Measurements from ENCODE around the gene PPP1CB.

The PPP1CB gene

DNA sequence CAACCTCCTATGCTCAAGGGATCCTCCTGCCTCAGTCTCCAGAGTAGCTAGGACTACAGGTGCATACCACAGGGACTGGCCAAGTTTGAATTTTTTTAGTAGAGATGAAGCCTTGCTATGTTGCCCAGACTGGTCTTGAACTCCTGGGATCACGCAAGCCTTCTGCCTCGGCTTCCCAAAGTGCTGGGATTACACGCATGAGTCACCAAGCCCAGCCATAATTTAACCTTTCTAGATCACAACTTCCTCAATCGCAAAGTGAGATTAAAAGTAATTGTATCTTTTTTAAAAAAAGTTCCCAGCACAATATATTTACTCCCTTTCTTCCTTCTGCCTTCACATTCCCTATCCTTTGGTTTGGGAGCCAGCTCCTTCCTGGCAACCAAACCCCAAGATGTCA lies 5.8 kb upstream of the PPP1CB start:
- DNase-seq, result peak in 3 of 4 experiments; percentile 15 to 39 (median 25)

DNA sequence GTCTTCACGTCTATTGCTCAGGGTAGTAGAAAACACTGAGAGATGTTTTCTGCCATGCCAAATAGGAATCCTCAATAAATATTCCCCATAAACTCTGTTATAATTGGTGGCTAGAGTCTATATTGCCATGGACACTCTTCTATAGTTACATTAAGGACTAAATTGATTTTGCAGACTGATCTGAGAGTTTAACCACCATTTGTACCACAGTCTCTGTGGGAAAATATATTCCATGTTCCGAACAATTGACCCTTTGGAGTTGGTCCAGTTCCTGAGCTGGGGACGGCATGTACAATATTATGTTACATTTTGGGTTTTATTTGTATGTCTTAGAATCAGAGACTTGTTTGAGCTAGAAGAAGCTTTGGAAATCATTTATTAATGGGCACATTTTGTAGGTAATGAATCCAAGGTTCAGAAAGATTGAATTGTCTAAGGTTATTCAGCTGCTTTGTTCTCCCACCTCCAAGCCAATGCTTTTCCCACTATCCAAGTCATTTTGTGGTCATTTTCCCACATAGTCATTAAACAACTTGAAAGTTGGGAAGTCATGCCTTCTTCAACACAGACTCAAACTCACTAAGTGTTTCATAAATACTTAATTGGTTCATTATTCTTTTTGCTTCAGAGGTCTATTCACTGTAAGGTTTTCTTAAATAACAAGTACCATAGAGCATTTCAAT lies 5.1 kb upstream of the PPP1CB start:
- no peak for DNase-seq

DNA sequence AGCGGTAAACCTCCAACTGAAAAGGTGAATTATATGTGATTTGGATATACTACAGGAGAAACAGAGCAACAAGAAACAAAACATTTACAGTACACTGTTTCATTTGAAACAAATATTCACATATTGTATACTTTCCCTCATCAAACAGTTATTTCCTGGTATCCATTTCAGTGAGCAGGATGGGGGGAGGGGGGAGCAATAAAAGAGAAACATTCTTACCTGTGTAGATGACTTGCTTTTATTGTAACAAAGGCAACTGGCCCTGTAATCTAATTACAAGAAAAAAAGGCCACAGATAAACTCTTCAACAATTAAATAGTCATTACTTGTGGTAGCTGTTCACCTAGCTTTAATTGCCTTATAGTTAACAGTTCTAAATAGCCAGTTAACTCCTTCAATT lies 3.9 kb upstream of the PPP1CB start:
- no peak for DNase-seq

DNA sequence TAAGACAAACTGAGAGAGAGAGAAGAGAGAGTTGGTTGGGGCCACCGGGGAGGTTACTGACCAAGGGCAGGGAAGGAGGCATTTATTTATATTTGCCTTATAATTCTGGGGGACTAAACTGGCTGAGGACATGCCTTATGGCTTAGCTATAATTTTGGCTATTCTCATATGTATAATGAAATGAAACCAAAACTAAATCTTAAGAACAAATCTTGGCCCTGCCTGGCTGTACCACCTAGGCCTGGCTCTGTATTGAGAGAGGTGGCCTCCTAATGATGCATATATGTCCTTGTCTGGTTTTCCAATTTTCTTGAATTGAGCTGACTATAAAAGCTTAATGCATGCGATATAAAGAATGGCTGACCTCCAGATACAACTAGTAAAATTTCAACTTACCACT lies 3.5 kb upstream of the PPP1CB start:
- DNase-seq, result no peak

DNA sequence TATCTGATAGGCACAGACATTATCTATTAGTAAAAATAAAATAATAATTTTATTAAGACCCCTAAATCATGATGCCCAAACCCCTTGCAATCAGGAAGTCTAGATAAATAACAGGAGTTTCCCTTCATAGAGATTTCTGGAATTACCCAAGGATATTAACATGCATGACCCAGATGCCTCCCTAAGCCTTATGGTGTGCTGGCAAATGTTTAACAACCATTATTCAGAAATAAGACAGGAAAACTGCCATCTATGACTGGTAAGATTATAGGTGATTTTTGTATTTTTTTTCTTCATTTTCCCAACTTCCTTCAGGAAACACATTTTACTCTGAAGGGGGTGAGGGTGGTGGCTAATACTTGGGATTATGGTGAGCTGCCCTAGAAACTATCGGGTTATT lies 2.7 kb upstream of the PPP1CB start:
- no peak for DNase-seq

DNA sequence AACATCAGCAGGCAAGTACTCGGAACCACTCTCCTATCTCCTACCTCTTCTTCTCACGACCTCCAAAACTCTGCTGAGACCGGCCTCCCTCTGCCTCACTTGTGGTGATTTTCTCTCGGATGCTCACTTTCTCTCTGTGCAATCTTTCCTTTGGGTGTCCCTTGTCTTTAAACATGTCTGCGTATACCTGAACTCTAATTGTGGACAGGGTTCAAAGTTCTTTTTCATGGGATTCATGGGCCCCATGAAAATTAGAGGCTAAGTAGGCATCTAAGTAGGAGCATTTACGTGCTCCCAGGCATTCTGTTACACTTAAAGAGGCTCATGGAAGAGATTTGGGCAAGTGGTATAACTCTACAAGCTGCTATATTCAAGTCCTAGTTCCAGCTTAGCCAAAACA lies 2.1 kb upstream of the PPP1CB start:
- no peak for DNase-seq

DNA sequence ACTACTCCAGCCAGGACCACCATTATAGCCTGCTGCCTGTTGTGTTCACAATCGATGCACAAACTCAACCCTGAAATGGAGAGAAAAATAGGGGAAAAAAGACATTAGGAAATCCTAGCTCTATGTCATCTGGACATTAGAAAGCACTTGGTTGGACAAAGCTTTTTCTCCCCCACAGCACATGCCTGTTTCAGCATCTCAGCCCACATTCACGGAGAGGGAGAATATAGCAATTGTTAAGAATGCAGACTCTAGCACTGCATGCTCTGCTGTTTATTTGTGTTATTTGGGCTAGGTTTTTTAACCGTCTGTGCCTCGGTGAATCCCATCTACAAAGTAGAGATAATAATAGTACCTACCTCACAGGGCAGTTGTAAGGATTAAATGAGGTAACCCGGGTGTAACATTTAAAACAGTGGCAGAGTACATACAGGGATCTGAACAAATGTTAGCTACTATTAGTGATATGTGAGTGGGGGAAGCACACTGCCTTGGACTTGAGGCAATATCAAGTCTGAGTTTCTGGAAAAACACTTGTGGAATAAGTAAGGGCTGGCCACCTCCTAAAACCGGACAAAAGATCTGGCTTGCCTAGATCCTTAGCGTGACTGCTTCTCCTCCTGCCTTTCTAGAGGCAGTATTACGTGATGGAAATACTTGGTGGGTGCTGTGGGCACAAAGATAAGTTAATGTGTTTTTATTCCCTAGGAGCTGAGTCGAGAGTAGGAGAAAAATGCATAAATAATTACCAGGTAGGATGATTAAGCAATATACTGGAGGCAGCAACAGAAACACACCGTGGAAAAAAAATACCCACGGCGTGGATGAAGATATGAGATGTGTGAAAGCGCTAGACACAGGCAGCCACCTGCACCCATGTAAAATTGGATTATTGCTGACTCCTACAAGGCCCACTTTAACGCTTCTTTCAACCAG lies 1.0 kb upstream of the PPP1CB start:
- DNase-seq, result peak; percentile 46 to 58 (median 52)

DNA sequence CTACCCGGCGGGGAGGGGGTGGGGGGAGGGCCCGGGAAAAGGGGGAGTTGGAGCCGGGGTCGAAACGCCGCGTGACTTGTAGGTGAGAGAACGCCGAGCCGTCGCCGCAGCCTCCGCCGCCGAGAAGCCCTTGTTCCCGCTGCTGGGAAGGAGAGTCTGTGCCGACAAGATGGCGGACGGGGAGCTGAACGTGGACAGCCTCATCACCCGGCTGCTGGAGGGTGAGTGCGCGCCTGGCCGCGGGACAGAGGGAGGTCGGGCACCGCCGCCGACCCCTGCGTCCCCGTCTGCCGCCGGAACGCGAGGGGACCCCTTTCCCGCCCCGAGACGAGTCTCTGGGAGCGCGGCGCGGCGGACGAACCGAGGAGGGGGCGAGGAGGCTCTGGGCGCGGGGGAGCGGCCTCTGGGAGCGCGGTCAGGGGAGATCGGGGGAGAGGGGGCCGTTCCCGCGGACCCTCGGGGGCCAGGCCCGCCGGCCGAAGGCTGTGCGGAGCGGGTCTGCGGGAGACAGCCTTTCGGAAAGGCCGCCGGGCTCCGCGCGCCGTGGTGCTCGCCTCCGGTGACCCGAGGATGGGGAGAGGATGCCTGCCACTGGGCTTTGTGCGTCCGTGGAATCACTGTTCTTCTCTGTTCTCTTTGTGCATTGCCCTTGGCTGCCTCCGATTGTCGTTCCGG lies 463 bp downstream of the PPP1CB start:
- peak; percentile 24 to 58 (median 36) for DNase-seq

DNA sequence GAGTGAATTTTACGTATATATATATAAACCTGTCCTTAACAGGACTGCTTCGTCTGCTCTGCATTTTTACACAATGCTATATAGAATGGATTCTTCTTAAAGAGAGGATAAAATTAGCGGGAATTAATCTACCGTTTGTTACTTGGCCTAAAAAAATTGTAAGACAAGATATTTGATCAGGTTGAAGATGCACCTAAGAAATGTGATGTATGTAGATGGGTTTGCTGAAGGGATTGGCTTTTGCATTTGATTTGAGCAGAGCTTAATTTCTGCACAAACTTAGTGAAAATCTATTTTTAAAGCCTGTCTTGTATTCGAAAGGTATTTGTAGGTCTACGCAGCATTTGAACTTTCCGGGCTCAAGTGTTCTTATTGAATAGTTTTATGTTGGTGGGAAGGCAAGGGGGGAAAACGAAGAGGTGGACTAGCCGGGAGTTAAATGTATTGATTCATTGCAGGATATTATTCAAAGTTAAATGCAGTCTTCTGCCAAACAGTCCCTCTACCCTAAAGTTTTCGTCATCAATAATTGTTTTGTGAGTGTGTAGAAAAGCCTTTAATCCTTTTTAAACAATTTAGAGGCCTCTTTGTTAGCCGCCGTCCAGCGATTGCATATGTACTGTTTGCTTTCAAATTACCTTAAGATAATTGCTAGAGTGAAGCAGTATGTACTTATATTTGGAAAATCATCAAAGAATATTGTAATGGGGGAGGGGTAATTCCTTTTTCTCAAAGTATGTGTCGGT lies 1.2 kb downstream of the PPP1CB start:
- DNase-seq, result peak in 1 of 4 experiments; percentile 16

DNA sequence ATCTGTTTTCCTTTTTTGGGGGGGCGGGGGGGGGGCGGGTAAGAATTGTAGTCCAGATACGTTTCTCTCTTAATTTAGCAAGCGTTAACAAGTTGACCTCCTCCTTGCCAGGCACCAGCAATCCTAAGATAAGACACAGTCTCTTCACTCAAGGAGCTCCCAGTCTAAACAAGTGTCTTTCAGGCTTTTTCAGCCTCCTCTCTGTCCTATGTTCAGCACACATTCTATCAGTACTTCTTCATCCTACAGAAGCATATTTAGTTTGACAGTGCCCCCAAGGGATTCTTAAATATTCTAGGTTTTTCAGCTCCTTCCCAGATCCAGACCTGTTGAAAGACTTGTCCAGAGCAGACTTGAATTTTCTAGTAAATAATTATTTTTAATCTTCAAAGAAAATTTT lies 2.7 kb downstream of the PPP1CB start:
- DNase-seq, result no peak

DNA sequence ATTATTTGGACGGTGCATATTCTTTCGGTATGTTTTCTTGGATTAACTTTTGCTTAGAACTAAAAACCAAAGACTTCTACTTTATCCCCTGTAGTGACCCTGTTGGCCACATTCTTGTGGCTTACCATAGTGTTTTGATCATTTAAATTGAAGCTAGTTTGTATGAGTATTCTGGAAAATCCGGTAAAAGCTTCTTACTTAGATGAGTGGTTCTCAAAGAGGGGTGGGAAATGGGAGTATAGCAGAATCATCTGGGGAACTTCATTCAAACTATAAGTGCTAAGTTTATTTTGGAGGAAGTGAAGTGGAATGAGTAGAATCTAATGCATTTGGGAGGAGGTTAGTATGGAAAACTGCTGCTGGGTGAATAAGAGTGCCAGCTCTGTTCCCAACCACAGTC lies 3.8 kb downstream of the PPP1CB start:
- DNase-seq, result no peak

DNA sequence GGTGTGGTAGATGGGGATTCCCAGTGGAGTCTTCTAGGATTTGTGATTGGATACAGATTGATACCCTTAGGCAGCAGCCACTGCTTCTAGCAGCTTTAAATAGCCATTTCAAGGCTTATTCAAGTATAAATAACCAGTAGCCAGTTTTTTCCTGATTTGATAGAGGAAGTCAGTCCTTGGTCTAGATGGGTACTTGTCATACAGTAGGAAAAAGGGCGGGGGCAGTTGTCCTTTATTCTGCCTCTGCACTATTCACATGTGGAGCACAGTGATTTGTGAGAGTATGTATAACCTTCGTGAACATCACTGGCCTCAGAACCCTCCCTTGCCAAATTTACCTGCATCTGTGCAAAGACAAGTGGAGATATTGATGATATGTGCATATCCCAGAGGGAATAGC lies 6.8 kb downstream of the PPP1CB start:
- peak; percentile 21 to 58 (median 38) for DNase-seq

DNA sequence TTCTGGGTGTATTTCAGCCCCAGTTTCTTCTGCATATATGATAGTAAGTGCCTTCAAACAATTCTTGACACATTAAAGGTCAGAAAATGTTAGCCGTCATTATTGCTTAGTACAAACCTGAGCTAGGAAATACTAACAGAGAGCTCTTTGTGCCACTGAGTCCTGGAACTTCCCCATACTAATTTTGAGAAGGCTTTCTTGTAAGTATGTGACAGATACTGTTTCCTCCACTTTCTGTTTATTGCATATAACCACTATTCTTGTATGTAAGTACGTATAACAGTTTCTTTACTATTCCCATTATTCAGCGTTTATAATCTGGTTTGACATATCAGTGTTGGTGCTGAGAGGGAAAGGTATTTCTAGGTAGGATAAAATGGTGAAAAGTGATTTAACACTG lies 9.8 kb downstream of the PPP1CB start:
- DNase-seq, result no peak

DNA sequence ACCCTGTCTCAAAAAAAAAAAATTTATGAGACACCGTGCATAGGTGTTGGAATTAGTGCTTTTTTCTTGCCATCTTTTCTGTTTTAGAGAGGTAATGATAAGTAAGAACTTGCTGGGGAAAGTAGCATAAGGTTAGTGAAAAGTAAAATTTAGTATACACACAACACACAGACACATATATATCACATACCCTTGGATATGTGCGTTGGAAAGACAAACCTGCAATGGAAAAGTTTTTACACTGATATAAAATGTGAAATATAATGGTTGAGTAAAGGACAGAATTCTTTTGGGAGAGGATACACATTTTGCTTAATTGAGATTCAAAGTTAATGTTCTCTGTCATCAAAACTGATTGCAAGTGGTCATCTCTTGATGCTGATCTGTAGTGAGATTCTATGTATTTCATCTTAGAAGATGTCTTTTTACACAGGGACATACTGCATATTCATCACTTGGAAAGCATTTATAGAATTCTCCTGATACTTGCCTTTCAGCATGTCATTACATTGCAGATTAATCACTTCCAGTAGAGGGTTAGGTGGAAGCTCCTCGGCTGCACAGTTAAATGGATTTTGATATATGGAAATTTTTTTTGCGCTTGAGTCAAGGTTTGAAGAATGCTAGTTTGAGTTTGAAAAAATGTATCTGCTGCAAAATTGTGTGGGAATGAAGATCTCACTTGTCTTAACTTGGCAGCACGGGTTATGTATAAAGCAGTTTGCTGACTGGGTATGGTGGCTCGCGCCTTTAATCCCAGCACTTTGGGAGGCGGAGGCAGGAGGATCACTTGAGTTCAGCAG lies 13.5 kb downstream of the PPP1CB start:
- DNase-seq, result no peak

DNA sequence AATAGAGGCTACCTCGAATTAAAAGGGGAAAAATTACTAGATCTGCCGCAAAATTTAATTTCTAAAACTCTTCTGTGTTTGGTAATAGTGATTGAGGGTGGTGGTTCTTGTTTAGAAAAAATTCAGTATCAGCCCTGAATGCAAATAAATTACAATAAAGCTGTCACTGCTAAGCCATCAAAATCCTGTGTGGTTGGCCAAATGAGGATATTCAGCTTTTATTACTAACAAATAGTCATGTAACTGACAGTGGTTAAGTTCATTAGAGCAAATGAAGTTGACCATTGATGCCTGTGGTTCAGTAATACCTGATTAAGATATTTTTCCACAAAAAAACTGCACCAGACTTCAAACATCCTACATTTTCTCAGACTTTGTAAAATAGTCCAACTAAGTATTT lies 14.4 kb downstream of the PPP1CB start:
- no peak for DNase-seq

DNA sequence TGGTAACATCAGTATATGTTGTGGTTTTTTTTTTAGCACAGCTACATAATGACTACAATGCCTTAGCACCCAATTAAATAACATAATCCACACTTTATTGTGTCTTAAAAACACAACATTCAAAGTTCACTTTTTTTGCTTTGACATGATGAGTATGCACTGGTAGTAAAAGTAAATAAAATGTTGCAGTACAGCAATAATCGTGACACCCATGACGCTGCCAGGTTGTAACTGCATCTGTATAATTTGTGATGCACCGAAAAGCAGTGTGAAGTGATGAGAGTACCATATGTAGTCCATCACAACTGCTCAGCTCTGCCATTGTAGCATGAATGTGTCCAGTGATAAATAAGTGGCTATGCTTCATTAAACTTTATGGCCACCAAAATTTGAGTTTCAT lies 15.7 kb downstream of the PPP1CB start:
- no peak for DNase-seq

DNA sequence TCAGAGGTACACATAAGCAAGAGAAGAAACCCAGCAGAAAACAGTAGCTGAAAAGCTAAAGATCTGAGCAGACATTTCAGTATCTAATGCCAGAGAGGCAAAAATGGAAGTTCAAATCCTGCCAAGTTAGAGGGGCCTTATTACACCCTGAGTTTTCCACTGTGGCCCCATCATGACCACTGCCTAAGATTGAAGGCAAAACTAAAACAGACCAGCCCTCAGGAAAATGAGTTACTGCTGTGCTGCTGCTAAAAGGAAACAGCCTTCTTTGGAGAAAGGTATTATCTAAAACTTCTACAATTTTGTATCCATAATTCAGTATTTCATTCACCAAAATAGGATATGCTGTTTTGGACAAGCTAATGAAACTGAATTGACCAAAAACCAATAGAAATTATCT lies 16.8 kb downstream of the PPP1CB start:
- no peak for DNase-seq

DNA sequence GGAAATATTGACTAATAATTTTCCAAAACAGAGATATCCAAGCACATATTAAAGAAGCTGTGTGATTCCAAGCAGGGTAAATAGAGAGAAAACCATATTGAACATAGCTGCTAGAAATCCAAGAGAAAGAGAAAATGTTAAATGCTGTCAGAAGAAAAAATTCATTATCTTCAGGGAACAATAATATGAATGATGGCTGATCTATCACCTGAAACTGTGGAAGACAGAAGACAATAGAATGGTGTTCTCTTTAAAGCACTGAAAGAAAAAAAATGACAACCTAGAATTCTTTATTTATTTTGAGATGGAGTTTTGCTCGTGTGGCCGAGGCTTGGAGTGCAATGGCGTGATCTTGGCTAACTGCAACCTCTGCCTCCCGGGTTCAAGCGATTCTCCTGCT lies 17.3 kb downstream of the PPP1CB start:
- no peak for DNase-seq

DNA sequence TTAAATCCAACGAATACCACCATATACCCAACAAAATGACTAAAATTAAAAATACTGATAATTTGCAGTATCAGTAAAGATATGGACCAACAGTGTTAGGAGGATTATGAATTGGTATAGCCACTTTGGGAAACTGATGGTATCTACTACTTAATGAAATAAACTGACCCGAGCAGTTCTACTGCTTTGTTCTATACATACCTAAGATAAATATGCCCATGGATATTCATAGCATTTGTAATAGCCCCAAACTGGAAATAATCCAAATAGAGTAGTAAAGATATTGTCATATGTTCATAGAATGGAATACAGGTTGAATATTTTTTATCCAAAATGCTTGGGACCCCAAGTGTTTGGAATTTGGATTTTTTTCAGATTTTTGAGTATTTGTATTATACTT lies 20.7 kb downstream of the PPP1CB start:
- no peak for DNase-seq

DNA sequence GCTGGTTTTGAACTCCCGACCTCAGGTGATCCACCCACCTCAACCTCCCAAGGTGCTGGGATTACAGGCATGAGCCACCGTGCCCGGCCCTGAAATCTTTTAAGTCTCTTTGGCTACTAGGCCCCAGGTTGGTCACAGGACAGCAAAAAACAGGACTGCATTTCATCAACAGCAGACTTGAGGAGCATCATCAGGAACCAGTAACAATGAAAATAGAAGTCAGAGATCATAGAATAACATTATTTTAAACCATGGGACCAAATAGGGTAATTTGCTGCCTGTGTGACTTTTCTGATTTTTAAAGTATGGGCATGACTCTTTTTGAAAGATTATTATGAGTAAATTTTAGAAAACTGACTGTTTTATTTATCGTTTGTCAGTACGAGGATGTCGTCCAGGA lies 24.8 kb downstream of the PPP1CB start:
- DNase-seq, result no peak

DNA sequence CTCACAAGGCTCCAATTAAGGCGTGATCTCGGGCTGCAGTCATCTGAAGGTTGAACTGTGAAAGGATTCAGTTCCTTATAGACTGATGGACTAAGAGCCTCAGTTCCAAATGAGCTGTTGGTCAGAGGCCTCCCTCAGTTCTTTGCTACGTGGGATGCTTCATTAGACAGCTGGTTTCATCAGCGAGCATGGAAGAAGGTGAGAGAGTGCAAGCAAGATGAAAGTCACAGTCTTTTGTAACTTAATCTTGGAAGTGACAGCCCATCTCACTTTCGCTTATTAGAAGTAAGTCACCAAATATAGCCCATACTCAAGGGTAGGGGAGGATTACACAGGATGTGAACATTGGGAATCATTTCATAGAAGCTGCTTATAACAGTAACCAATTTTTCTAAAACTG lies 26.8 kb downstream of the PPP1CB start:
- DNase-seq, result no peak

DNA sequence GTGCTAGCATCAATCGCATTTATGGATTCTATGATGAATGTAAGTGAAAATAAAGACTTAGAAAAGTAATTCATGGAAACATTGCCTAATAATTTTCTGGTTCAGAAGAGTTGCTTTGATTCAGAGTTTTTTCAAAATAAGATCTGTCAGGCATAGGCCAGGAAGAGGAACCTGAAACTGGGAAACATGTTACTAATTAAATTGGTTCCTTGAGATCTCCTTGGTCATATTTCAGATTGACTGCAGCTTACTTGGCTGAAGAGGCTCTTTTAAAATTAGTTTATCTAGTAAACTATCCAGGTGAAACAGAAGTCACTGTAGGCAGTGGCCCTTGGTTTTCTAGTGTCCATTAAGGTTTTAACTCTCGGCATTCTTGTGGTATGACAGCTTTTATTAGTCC lies 27.4 kb downstream of the PPP1CB start:
- peak in 3 of 4 experiments; percentile 14 to 63 (median 36) for DNase-seq
